Measurements from ENCODE around the gene MRPL11.

DNA sequence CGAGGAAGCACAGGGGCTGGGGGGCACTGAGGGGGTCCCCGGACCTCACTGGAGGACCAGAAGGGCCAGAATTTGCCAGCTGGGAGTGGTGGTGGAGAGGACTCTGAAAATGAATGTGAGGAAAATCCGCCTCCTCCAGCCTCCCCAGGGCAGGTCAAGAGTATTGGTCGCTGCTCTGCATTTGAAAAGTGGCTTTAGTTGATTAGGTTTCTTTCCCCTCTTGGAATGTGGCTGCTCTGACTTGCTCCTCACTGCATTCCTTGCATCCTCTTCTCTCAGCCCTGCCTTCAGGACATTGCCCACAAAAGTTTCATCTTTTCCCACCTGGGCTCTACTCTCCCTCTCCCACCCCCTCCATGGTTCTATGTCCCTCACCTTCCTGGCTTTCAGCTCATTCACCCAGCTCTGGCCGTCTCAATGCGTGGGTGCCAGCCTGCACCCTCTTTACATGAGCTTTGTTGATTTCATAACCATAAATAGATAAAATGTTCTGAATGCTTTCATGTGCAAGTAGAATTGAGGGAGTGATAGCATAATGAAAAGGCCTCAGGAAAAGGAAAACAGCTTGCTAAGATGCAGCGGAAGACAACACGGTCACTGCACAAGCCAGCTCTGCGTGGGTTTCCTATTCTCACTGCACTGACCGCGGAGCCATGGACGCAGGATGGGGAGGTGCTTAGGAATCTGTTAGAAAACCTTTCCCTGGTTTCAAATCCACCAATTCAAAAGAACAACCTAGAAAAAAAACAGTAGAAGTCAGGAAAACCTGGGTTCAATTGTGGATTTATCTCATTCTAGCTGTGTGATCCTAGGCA lies 24.3 kb downstream of the MRPL11 start:
- TF ChIP-seq, protein P1, sequence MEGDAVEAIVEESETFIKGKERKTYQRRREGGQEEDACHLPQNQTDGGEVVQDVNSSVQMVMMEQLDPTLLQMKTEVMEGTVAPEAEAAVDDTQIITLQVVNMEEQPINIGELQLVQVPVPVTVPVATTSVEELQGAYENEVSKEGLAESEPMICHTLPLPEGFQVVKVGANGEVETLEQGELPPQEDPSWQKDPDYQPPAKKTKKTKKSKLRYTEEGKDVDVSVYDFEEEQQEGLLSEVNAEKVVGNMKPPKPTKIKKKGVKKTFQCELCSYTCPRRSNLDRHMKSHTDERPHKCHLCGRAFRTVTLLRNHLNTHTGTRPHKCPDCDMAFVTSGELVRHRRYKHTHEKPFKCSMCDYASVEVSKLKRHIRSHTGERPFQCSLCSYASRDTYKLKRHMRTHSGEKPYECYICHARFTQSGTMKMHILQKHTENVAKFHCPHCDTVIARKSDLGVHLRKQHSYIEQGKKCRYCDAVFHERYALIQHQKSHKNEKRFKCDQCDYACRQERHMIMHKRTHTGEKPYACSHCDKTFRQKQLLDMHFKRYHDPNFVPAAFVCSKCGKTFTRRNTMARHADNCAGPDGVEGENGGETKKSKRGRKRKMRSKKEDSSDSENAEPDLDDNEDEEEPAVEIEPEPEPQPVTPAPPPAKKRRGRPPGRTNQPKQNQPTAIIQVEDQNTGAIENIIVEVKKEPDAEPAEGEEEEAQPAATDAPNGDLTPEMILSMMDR (optimal IDR thresholded peaks at IDR 0.05 in 1 of 3, IDR thresholded peaks at IDR 0.05 in 1 of 3, conservative IDR thresholded peaks at IDR 0.05 in 1 of 3; ENCODE audit: extremely low read depth in 1 of 3, insufficient read depth in 2 of 3, low read length in 3 of 3) = no peak
- TF ChIP-seq EZH2 (IDR thresholded peaks at IDR 0.05; ENCODE audit: low read length) = no peak
